DOHH2 (cell line): ENCODE data around the gene YTHDF2.

Source experiments
- CTCF ChIP-seq: fragments of 200-600 bp; sonication (generic); IDR thresholded peaks from one replicate; pipeline ENCODE4 v1.5.1; 2014; ENCODE audit warnings: antibody characterized with exemption, mild to moderate bottlenecking, low read depth, low read length; ENCODE audit not compliant: poor library complexity, severe bottlenecking
- EZH2phosphoT487 ChIP-seq: fragments of 200-600 bp; sonication (generic); IDR thresholded peaks from 2 replicates; pipeline ENCODE4 v1.6.1; 2017; ENCODE audit warnings: borderline replicate concordance, mild to moderate bottlenecking, antibody characterized with exemption, low read length, moderate library complexity, mixed read lengths

GRCh38 chr1:28796352-28797211 lies 59.8 kb downstream of the YTHDF2 start:
- TF ChIP-seq CTCF (no peak), EZH2phosphoT487 (no peak)
